Progenitor cell of endocrine pancreas (in vitro differentiated cells): ENCODE data around the gene TBL1X. TPM values are rescaled to one million over a fixed set of nuclear protein-coding genes. Genes with fewer than 3 reads are reported as not detected.
A peak's percentile ranks its signal among the peaks of the same experiment; 100 is the strongest.

Experiments used
- DNase-seq: peaks from one replicate; pipeline ENCODE4 v3.0.0; 2021; ENCODE audit warnings: low spot score; ENCODE audit not compliant: unreplicated experiment
- H3K27ac Mint-ChIP-seq: 2 replicates; pipeline ENCODE4 v1.8.0; 2021; ENCODE audit warnings: mild to moderate bottlenecking, moderate library complexity, mixed read lengths
- H3K27me3 Mint-ChIP-seq: 2 replicates; pipeline ENCODE4 v1.8.0; 2021; ENCODE audit warnings: mixed read lengths
- H3K36me3 Mint-ChIP-seq: 2 replicates; pipeline ENCODE4 v1.8.0; 2022; ENCODE audit warnings: mixed read lengths; ENCODE audit not compliant: insufficient read depth
- H3K4me1 Mint-ChIP-seq: 2 replicates; pipeline ENCODE4 v1.8.0; 2021; ENCODE audit warnings: low read depth, mixed read lengths
- H3K4me3 Mint-ChIP-seq: 2 replicates; pipeline ENCODE4 v1.8.0; 2021; ENCODE audit warnings: low read depth, mild to moderate bottlenecking, moderate library complexity, mixed read lengths
- H3K9me3 Mint-ChIP-seq: 2 replicates; pipeline ENCODE4 v1.8.0; 2021; ENCODE audit warnings: low read depth, mixed read lengths
- total RNA-seq: library from RNA; stranded (reverse); gene quantifications from 2 replicates; pipeline ENCODE4 v1.2.1, GENCODE V29; 2021
- TF ChIP-seq, protein P1 (sequence below): fragments of 200-600 bp; sonication (generic); IDR thresholded peaks from one replicate; pipeline ENCODE4 v1.5.0; 2021; ENCODE audit warnings: antibody characterized with exemption, mild to moderate bottlenecking; ENCODE audit not compliant: unreplicated experiment

Gene TBL1X
- total RNA-seq, 1 donor from 2014 or later, result 42.7 TPM

DNA sequence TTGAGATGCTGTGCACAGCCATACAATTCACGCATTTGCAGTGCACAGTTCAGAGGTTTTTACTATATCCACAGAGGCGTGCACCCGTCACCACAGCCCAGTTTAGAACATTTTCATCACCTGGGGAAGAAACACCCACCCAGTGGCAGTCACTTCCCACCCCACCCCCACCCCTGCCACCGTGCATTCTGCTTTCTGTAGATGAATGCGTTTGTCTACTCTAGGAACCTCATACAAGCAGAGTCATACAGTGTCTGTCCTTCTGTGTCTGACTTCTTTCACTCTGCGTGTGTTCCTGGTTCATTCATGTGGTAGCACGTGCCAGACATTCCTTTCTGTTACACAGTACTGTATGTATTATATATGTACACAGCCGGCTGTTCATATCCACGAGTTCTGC is 122.8 kb downstream of the TBL1X start:
- TF ChIP-seq, protein P1, sequence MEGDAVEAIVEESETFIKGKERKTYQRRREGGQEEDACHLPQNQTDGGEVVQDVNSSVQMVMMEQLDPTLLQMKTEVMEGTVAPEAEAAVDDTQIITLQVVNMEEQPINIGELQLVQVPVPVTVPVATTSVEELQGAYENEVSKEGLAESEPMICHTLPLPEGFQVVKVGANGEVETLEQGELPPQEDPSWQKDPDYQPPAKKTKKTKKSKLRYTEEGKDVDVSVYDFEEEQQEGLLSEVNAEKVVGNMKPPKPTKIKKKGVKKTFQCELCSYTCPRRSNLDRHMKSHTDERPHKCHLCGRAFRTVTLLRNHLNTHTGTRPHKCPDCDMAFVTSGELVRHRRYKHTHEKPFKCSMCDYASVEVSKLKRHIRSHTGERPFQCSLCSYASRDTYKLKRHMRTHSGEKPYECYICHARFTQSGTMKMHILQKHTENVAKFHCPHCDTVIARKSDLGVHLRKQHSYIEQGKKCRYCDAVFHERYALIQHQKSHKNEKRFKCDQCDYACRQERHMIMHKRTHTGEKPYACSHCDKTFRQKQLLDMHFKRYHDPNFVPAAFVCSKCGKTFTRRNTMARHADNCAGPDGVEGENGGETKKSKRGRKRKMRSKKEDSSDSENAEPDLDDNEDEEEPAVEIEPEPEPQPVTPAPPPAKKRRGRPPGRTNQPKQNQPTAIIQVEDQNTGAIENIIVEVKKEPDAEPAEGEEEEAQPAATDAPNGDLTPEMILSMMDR, result no peak
- no peak for DNase-seq
- Mint-ChIP-seq H3K4me1 (no peaks in the 10 kb centered on the region), H3K27ac (no peak overlapping the region), H3K27me3 (no peaks in the 10 kb centered on the region), H3K9me3 (peaks cover 23% of the 10 kb centered on the region), H3K36me3 (peaks cover 1% of the 10 kb centered on the region), H3K4me3 (no peak overlapping the region)

GRCh38 chrX:9591496-9591895 is 126.6 kb downstream of the TBL1X start:
- DNase-seq, result no peak
- peaks cover 2% of the 10 kb centered on the region for H3K36me3 Mint-ChIP-seq
- peaks cover 10% of the 10 kb centered on the region for H3K9me3 Mint-ChIP-seq
- no peak overlapping the region for H3K4me3 Mint-ChIP-seq
- H3K27me3 Mint-ChIP-seq, result no peaks in the 10 kb centered on the region
- peak overlapping the region; percentile 85 for H3K27ac Mint-ChIP-seq
- no peaks in the 10 kb centered on the region for H3K4me1 Mint-ChIP-seq
- TF ChIP-seq, protein P1, result no peak

GRCh38 chrX:9593756-9594155 is 128.9 kb downstream of the TBL1X start:
- no peak overlapping the region for H3K4me3 Mint-ChIP-seq
- no peak for DNase-seq
- peaks cover 10% of the 10 kb centered on the region for H3K9me3 Mint-ChIP-seq
- H3K36me3 Mint-ChIP-seq, result peaks cover 2% of the 10 kb centered on the region
- no peaks in the 10 kb centered on the region for H3K4me1 Mint-ChIP-seq
- no peak overlapping the region for H3K27ac Mint-ChIP-seq
- no peaks in the 10 kb centered on the region for H3K27me3 Mint-ChIP-seq
- TF ChIP-seq, protein P1, result no peak

DNA sequence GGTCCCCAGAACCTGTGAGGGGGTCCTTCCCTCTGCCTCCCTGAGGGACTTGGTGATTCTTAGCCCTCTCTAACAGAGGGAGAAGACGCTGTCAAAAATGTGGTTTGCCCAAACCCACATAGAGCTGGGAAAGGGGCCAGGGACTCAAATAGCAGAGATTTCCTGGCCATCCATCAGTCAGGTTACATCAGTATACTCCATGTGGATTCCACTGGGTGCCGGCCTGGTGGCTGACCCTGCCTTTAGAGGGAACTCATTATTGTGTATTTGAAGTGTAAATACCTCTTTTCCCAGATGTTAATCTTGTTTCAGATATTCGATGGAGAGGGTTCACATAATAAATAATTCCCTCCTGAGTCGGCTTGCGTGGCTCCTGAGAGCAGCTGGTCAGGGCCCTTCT is 130.3 kb downstream of the TBL1X start:
- no peak overlapping the region for H3K27ac Mint-ChIP-seq
- no peak for DNase-seq
- TF ChIP-seq, protein P1, result no peak
- H3K9me3 Mint-ChIP-seq, result peaks cover 10% of the 10 kb centered on the region
- peaks cover 2% of the 10 kb centered on the region for H3K36me3 Mint-ChIP-seq
- no peaks in the 10 kb centered on the region for H3K27me3 Mint-ChIP-seq
- H3K4me3 Mint-ChIP-seq, result no peak overlapping the region
- H3K4me1 Mint-ChIP-seq, result no peaks in the 10 kb centered on the region

DNA sequence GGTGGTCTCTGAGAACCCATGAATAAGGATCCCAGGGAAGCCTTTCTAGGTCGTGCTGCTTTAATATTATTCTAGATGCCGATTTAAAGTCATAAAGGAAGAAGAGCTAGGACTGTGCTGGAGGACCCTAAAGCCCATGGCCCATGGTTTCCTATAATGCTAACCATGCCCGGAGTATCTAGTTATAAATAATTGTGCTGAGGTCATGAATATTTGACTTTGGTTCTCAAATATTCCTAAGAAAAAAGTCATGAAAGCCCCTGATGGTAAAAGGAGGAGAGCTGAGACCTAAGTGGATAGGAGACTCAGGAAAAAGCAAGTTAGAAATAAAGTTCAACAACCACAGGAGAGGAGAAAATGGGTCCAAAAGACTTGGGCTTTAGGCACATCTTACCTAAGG is 132.0 kb downstream of the TBL1X start:
- Mint-ChIP-seq H3K36me3 (peaks cover 2% of the 10 kb centered on the region), H3K27ac (no peak overlapping the region), H3K4me3 (no peak overlapping the region), H3K9me3 (peaks cover 13% of the 10 kb centered on the region), H3K27me3 (no peaks in the 10 kb centered on the region), H3K4me1 (no peaks in the 10 kb centered on the region)
- DNase-seq, result no peak
- TF ChIP-seq, protein P1, result no peak
